ENCODE data around the gene OR51A4.
"Not testable (repeated sequence)": the region's sequence is repeated elsewhere in the genome, so short reads cannot be mapped to it uniquely, and the experiment has no call there.

OR51A4 gene, protein sequence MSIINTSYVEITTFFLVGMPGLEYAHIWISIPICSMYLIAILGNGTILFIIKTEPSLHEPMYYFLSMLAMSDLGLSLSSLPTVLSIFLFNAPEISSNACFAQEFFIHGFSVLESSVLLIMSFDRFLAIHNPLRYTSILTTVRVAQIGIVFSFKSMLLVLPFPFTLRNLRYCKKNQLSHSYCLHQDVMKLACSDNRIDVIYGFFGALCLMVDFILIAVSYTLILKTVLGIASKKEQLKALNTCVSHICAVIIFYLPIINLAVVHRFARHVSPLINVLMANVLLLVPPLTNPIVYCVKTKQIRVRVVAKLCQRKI

GRCh38 chr11:4947505-4947904 is at the start of gene OR51A4:
Gene OR51A4 (minus strand): TSS chr11:4947605. CDS start chr11:4947100, 505 bp downstream.
- DNase-seq, result no peak

- DNase-seq, result no peak
These were observed 47.1 kb upstream of the OR51A4 start, which contains the start of gene OR51L1 for GRCh38 chr11:4994551-4994950. Gene OR51L1 (plus strand): TSS chr11:4994851. CDS start chr11:4998983, 4,132 bp downstream.

DNA sequence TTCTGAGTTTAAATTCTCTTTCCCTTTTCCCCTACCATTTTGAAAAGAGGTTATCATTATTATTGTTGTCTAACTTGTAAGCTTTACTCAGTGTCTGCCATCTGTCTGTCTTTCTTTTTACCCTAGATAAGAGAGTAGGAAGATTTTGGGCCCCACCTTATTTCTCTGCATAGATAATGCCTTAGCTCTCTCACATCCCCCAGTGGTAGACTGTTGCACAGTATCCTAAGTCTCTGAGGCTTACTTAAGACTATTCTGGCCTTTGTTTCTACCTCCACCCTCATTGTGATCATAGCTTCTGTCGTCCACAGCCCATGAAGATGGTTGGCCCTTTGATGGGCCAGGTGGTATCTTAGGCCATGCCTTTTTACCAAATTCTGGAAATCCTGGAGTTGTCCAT is 43.7 kb upstream of the OR51A4 start:
- no peak for DNase-seq

DNA sequence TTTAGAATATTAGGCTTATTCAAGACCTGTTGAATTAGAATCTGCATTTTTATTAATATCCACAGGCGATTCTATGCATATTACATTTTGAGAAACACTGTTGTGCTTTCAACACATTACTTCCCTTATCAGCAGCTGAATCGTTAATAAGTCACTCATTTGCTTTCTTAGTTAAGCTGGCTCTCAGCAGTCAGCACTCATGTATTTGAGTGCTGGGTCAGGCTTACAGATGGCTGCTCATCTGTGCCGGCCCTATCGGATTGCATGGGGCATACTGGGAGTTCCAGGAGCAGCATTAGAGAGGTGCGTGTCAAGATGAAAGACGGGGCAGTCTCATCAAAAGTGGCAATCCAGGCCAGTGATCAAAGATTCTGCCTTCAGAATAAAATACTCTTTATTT is 36.4 kb upstream of the OR51A4 start:
- no peak for DNase-seq

DNA sequence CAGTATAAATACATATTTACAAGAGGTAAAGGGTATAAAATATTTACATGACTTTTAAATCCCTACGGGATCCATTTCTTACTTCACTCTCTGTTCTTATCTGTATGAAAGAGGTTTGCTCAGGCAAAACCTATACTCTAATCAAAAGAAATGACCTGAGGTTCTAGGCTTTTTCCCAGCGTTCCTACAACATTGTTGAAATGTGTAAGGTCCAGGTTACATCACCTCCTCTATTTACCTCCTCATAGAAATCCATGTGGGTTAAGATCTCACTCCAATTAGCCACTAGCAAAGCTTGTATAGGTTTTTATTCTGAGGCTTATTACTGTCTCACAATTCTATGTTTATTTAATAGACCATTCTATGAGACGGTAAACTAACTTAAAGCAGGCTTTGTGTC is 35.3 kb upstream of the OR51A4 start:
- no peak for DNase-seq

DNA sequence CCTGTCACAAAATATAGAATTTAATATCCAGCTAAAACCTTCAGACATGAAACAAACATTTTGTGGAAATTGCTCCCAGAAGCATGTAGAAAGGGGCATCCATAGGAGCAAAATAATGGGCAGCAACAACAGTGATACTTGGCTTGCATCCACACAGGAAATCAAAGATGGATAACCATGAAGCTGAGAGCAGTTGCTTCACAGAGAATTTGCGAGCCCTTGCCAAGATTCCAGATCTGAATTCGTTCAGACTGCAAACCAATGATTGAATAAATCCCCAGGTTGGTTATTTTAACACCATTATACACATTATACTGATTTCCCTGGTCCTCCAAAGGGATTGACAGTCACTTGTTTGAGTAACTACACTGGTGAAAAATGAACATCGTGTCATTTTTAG is 31.6 kb upstream of the OR51A4 start:
- no peak for DNase-seq

DNA sequence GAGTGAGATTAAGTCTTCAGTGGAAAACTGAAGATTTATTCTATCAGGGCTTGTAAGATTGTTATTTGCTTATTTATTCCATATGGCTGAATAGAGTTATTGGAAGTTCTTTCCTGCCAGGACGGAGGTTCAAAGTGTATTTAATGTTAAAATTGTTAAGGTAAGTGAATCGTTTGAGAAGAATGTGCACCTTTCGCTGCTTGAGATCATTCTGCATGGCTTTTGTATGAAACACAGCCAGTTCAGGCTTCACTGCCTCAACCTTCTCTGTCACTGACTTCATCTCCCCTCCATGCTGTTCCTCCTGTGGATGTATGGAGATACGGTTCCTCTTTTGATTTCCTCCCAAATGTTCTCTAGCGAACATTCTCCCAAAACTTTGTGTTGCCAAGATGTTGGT is 28.0 kb upstream of the OR51A4 start:
- DNase-seq, result no peak

DNA sequence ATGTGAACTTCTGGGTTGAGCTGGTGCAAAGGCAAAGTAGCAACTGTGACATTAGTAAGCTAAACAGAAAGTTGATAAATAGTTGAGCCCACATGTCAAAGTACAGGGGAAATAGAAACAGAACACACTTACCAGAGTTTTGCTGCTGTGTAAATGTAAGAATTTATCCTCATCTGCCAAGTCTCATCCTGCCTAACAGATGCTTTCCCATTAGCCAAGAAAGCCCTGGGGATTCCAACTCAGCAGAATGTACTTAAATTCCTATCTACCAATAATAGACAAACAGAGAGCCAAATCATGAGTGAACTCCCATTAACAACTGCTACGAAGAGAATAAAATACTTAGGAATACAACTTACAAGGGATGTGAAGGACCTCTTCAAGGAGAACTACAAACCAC is 15.4 kb upstream of the OR51A4 start:
- no peak for DNase-seq

DNA sequence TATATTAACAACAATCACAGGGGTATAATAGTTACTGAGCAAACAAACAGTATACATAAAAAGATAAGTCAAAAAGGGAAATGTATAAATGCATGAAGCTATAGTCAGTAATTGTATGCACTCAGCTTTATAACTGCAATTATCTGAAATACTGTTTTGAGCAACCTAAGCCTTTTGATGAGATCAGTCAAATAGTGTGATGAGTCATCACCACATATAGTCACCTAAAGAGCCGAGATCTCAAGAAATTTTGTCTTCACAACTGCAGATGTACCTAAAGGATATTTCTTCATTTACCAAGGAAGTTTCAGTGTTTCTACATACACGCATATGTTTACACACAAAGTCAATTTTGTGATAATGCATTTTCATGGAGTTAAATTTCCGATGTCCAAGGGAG is 13.5 kb upstream of the OR51A4 start:
- no peak for DNase-seq

GRCh38 chr11:4957396-4957795 is 10.0 kb upstream of the OR51A4 start:
- DNase-seq, result no peak

GRCh38 chr11:4955613-4956012 is 8.2 kb upstream of the OR51A4 start, which contains the start of gene OR51A2:
Gene OR51A2 (minus strand): TSS chr11:4955713. CDS start chr11:4955713, 0 bp downstream.
- DNase-seq, result not testable (repeated sequence)

DNA sequence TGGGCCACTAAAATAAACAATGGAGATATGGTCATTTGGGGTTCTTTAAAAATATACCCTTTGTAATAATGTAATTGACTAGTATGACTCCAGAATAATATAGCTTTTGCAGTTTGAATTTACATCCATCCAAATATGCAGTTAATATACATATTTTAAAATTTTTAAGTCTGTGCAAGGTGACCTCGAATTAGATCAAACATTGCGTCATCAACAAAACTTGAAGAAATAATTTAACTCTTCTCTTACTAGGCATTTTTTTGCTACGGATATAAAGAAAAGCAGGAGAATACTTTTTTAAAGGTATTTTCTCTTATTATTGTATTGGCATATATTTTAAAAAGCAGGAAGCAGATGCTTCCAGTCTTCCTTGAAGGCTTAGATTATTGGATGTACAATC is 10.7 kb downstream of the OR51A4 start:
- DNase-seq, result no peak

- no peak for DNase-seq
These were observed 14.7 kb downstream of the OR51A4 start for GRCh38 chr11:4932751-4933150.

DNA sequence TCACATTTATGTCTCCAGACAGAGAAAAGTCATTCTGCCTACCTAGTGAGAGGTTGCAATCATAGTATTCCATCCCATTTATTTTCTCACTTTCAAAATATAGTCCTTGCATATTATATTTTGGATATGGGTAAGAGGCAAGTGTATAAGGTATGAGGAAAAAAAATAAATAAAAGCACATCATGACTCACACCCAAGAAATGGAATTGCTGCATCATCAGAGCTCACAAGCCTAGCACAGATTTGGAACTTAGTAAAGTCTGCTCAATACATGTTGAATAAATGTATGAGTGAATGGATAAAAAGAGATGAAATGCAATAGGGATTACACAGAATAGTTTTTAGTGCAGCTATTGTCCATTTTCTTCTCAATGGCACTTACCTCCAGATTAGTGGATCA is 20.8 kb downstream of the OR51A4 start:
- no peak for DNase-seq

DNA sequence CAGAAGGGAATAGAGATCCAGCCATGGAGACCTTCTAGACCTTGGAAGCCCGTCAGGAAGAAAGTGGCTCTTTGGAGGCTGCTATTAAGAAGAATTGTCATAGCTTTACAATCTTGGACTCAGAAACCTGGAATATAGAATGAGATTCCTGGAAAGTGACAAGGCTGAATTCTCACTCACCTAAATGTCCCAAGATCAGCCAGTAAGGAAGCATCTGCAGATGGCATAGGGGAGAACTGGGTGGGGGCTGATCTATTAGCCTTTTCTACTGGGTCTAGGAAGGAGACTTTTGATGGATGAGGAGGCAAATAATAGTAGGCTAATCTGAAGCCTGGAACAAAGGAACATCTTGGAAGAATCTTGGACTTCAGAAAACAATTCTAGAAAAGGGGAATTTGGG is 23.2 kb downstream of the OR51A4 start, which contains the start of gene OR51G1:
OR51G1 (minus strand) TSS at position 101 of the 400 bp plus-strand sequence; CDS start at position 101, 0 bp downstream.
- no peak for DNase-seq

DNA sequence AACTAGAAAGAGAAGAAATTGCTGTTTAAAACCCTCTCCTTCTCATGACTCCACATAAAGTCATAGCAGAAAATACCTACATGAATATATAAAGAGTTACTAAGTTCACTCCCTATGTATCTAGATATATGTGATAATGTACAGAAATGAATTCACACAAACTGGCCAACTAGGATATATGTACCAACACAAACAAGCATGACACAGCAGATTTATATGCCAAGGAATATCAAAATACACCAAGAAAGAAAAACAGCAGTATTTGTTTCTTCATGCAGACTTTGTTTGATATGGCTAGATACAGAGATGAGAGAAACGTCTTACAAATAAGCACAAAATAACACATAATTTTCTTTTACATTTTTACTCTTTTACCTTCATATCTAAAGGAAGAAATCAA is 25.1 kb downstream of the OR51A4 start:
- DNase-seq, result no peak

GRCh38 chr11:4921796-4922195 is 25.6 kb downstream of the OR51A4 start:
- no peak for DNase-seq

GRCh38 chr11:4919250-4919649 is 28.2 kb downstream of the OR51A4 start, which contains the start of gene OR51G2:
Gene OR51G2 (minus strand): TSS chr11:4919350. CDS start chr11:4915663, 3,687 bp downstream.
- no peak for DNase-seq

DNA sequence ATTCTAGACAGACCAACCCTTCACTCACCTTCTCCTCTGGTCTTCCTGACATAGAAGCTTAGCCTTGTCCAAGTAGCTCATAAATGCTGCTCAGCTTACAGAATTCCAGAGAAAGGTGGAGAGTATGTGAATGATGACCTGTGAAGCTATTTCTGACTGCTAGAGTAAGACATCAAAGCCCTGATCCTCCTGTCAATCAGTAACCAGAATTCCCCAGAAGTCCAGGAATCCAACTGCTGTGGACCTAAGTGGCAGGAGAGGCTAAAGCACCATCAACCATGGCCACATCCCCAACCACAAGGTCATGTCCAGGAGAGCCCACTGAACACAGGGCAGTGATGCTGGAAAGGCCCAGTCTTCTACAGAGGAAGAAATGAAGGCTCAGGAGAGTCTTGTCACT is 30.8 kb downstream of the OR51A4 start:
- no peak for DNase-seq

- no peak for DNase-seq
These were observed 43.9 kb downstream of the OR51A4 start, which contains the start of gene OR51A7 for GRCh38 chr11:4903484-4903883. Gene OR51A7 (plus strand): TSS chr11:4903783. CDS start chr11:4907370, 3,587 bp downstream.

Measured in bone marrow (tissue), 2 donors.